Kidney (tissue), 22 donors: Measurements from ENCODE around the gene EDARADD. TPM values are rescaled to one million over a fixed set of nuclear protein-coding genes. Genes with fewer than 3 reads are reported as not detected.

ENCODE experiments used
- DNase-seq, 5 donors: peaks; one replicate each; pipeline ENCODE4 v3.0.0-alpha.2; 2013 to 2020
- FAIRE-seq: peaks from 2 replicates; lab custom pipeline; 2012; peaks lifted over from hg19 to GRCh38; lab: Jason Lieb, UNC
- H3K27ac ChIP-seq, 2 donors: one replicate each; pipeline ENCODE4 v1.7.0; 2013; ENCODE audit warnings: low read depth in 2 of 2, low read length in 2 of 2, inconsistent platforms in 1 of 2
- H3K27me3 ChIP-seq: one replicate; pipeline ENCODE4 v1.7.1; 2013; ENCODE audit warnings: low read length, inconsistent platforms; ENCODE audit not compliant: control insufficient read depth, insufficient read depth
- H3K36me3 ChIP-seq, 3 donors: one replicate each; pipeline versions ENCODE4 v1.7.0 to v1.7.1; 2013; ENCODE audit warnings: low read length in 3 of 3, control low read depth in 1 of 3, inconsistent platforms in 1 of 3; ENCODE audit not compliant: insufficient read depth in 3 of 3, control insufficient read depth in 2 of 3
- H3K4me1 ChIP-seq, 3 donors: one replicate each; pipeline versions ENCODE4 v1.7.0 to v1.7.1; 2013; ENCODE audit warnings: low read length in 3 of 3, inconsistent platforms in 1 of 3, low read depth in 1 of 3; ENCODE audit not compliant: control insufficient read depth in 2 of 3, insufficient read depth in 2 of 3
- H3K4me3 ChIP-seq, 3 donors: one replicate each; pipeline versions ENCODE4 v1.7.0 to v1.8.1; 2013; ENCODE audit warnings: low read length in 3 of 3, control low read depth in 1 of 3, inconsistent platforms in 1 of 3
- H3K9ac ChIP-seq, 3 donors: one replicate each; pipeline versions ENCODE4 v1.7.0 to v1.7.1; 2013; ENCODE audit warnings: low read length in 3 of 3, control low read depth in 1 of 3, inconsistent platforms in 1 of 3
- H3K9me3 ChIP-seq, 3 donors: one replicate each; pipeline versions ENCODE4 v1.7.0 to v1.7.1; 2013; ENCODE audit warnings: low read length in 3 of 3, control low read depth in 1 of 3, inconsistent platforms in 1 of 3; ENCODE audit not compliant: control insufficient read depth in 2 of 3, insufficient read depth in 1 of 3
- intact Hi-C: fragments of 100-400 bp; cut with DNase I; formaldehyde crosslinking; loops from one replicate; pipeline ENCODE4 v1.11.1; 2022
- long read RNA-seq, 10 donors: library from polyadenylated mRNA in 1 of 10; unstranded in 1 of 10; transcript quantifications; one replicate each; pipeline ENCODE4 v2.0.0 and lab custom pipeline, GENCODE V29; 2021 to 2026
- polyA plus RNA-seq: library from polyadenylated mRNA; stranded (reverse); fragments of 350-450 nt; fragmentation: Illumina TruSeq; extraction: RNeasy Lipid Tissue Mini Kit (QIAGEN cat#74804); gene quantifications from one replicate; pipeline ENCODE4 v1.2.3, GENCODE V29; 2014; ENCODE audit warnings: low read depth, low replicate concordance; ENCODE audit not compliant: insufficient read depth
- total RNA-seq: library from RNA; stranded (reverse); fragmentation: NEBNext Ultra II Directional; extraction: Animal tissue kit (Norgen Biotek cat#: 25700); gene quantifications from one replicate; pipeline ENCODE4 v1.2.1, GENCODE V29; 2021
- TF ChIP-seq, protein P1 (sequence below): IDR thresholded peaks from 3 replicates; pipeline ENCODE4 v1.5.1; 2012; ENCODE audit warnings: mild to moderate bottlenecking, moderate library complexity, borderline replicate concordance; ENCODE audit not compliant: insufficient read depth; ENCODE audit errors: extremely low read depth
- donor health status: control.
- donor health status: control.
- donor health status: control.
- donor health status: control.
- donor health status: control.
- donor health status: DM: yes; HTN: yes; CAD: no.
- donor health status: Normal renal cell carcinoma (clear cell type).

EDARADD gene
- total RNA-seq (0.82 TPM), polyA plus RNA-seq (2.2 TPM)
- long read RNA-seq, donor 1, partial matches to known transcripts: 0 of 2 reads
- long read RNA-seq, donor 1, other reads (novel, unspliced or antisense): 0 of 2 reads
- long read RNA-seq, donor 2, partial matches to known transcripts: 0 of 3 reads
- long read RNA-seq, donor 2, other reads (novel, unspliced or antisense): 0 of 3 reads
- long read RNA-seq, donor 3, partial matches to known transcripts: 0 of 3 reads
- long read RNA-seq, donor 3, other reads (novel, unspliced or antisense): 0 of 3 reads
- long read RNA-seq, donor 4, partial matches to known transcripts: 0 of 2 reads
- long read RNA-seq, donor 4, other reads (novel, unspliced or antisense): 0 of 2 reads
- long read RNA-seq, donor 5: 0 reads
- long read RNA-seq, donor 6, partial matches to known transcripts: 0 of 2 reads
- long read RNA-seq, donor 6, other reads (novel, unspliced or antisense): 0 of 2 reads
- long read RNA-seq, donor 7, partial matches to known transcripts: 0 of 1 reads
- long read RNA-seq, donor 7, other reads (novel, unspliced or antisense): 0 of 1 reads
- long read RNA-seq, donor 8, partial matches to known transcripts: 0 of 2 reads
- long read RNA-seq, donor 8, other reads (novel, unspliced or antisense): 0 of 2 reads
- long read RNA-seq, donor 9: 0 reads
- long read RNA-seq, donor 10, partial matches to known transcripts: 0 of 3 reads
- long read RNA-seq, donor 10, other reads (novel, unspliced or antisense): 0 of 3 reads

- DNase-seq (no peak), FAIRE-seq (no peak)
- intact Hi-C loops: no loop called here
- no peak within 1 kb of the TSS for H3K9ac ChIP-seq
- H3K4me3 ChIP-seq: peak within 1 kb of the TSS; percentile 61 to 71 (median 67)
- no peak within 1 kb of the TSS for H3K27ac ChIP-seq
- no peaks in the 10 kb centered on the region for H3K36me3 ChIP-seq
- H3K27me3 ChIP-seq: no peaks in the 10 kb centered on the region
- TF ChIP-seq, protein P1, sequence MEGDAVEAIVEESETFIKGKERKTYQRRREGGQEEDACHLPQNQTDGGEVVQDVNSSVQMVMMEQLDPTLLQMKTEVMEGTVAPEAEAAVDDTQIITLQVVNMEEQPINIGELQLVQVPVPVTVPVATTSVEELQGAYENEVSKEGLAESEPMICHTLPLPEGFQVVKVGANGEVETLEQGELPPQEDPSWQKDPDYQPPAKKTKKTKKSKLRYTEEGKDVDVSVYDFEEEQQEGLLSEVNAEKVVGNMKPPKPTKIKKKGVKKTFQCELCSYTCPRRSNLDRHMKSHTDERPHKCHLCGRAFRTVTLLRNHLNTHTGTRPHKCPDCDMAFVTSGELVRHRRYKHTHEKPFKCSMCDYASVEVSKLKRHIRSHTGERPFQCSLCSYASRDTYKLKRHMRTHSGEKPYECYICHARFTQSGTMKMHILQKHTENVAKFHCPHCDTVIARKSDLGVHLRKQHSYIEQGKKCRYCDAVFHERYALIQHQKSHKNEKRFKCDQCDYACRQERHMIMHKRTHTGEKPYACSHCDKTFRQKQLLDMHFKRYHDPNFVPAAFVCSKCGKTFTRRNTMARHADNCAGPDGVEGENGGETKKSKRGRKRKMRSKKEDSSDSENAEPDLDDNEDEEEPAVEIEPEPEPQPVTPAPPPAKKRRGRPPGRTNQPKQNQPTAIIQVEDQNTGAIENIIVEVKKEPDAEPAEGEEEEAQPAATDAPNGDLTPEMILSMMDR: no peak
- no peaks in the 10 kb centered on the region for H3K4me1 ChIP-seq
- no peaks in the 10 kb centered on the region for H3K9me3 ChIP-seq
These were observed at the start of gene EDARADD for GRCh38 chr1:236393681-236394481. TSS of gene EDARADD (plus strand) at chr1:236394286. CDS start at chr1:236394445, 159 bp downstream.

GRCh38 chr1:236345728-236346127, 48.4 kb upstream of the EDARADD start:
- Histone ChIP-seq H3K27me3 (no peaks in the 10 kb centered on the region), H3K4me3 (no peak overlapping the region), H3K36me3 (no peaks in the 10 kb centered on the region), H3K9ac (no peak overlapping the region), H3K27ac (no peak overlapping the region), H3K9me3 (no peaks in the 10 kb centered on the region), H3K4me1 (no peaks in the 10 kb centered on the region)
- intact Hi-C loops: no loop called here
- FAIRE-seq (no peak), DNase-seq (peak in 1 of 5 donors; percentile 23)
- TF ChIP-seq, protein P1: no peak

- TF ChIP-seq, protein P1: no peak
- Histone ChIP-seq H3K36me3 (no peaks in the 10 kb centered on the region), H3K4me1 (no peaks in the 10 kb centered on the region), H3K4me3 (no peak overlapping the region), H3K27ac (no peak overlapping the region), H3K27me3 (no peaks in the 10 kb centered on the region), H3K9me3 (no peaks in the 10 kb centered on the region), H3K9ac (no peak overlapping the region)
- FAIRE-seq (no peak), DNase-seq (no peak)
- intact Hi-C loops: no loop called here
These were observed 46.0 kb upstream of the EDARADD start for GRCh38 chr1:236348071-236348470.
